ENCODE data around the gene TSPO2. TPM values are rescaled to one million over a fixed set of nuclear protein-coding genes. Genes with fewer than 3 reads are reported as not detected.

The TSPO2 gene
- polyA plus RNA-seq, 1 experiment, result not detected

GRCh38 chr6:41049955-41050354 is 7.7 kb downstream of the TSPO2 start:
- POLR2A ChIA-PET, result no interaction called here
- no peak for TF ChIP-seq CTCF (IDR thresholded peaks at IDR 0.05; ENCODE audit: insufficient read depth, low read depth, low read length)
- no peaks in the 10 kb centered on the region for H3K27me3 ChIP-seq (ENCODE audit: control insufficient read depth, insufficient read depth, low read length)
- CTCF ChIA-PET, result interaction anchor here (0.5 to 4.6 kb wide), 5 partner anchors 10 to 102 kb away, joined by 3 to 23 read pairs (median 5); partner anchors contain the start of gene UNC5CL
- no peak for DNase-seq (ENCODE audit: low read depth)
- H3K36me3 ChIP-seq (ENCODE audit: control insufficient read depth, insufficient read depth, low read length), result no peaks in the 10 kb centered on the region
- H3K4me3 ChIP-seq (ENCODE audit: low read depth, low read length), result no peak overlapping the region

GRCh38 chr6:41050536-41050935 is 8.3 kb downstream of the TSPO2 start:
- Histone ChIP-seq H3K27me3 (ENCODE audit: control insufficient read depth, insufficient read depth, low read length) (no peaks in the 10 kb centered on the region), H3K36me3 (ENCODE audit: control insufficient read depth, insufficient read depth, low read length) (no peaks in the 10 kb centered on the region), H3K4me3 (ENCODE audit: low read depth, low read length) (no peak overlapping the region)
- no peak for TF ChIP-seq CTCF (IDR thresholded peaks at IDR 0.05; ENCODE audit: insufficient read depth, low read depth, low read length)
- CTCF ChIA-PET, result interaction anchor here (4.6 kb wide), 1 partner anchor 11 kb away, joined by 23 read pairs; the partner anchor contains the start of gene UNC5CL
- POLR2A ChIA-PET, result no interaction called here
- no peak for DNase-seq (ENCODE audit: low read depth)

DNA sequence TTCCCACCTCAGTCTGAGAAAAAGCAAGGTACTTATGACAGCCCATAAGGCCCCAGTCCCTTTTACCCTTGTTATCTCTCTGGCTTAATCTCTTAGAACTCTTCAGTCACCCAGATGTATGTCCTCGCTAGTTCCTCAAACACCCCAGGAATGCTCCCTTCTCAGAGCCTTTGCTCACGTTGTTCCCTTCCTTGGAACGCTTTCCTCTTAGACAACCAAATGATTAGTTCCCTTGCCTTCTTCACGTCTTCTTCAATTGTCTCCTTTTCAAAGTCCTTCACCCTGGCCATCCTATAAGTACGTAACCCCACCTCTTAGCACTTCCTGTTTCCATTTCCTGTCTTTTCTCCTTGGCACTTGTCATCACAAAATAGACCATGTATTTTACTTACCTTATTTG is 9.6 kb downstream of the TSPO2 start:
- TF ChIP-seq CTCF (IDR thresholded peaks at IDR 0.05; ENCODE audit: insufficient read depth, low read depth, low read length), result no peak
- CTCF ChIA-PET, result interaction anchor here (6.1 kb wide), 1 partner anchor 12 kb away, joined by 32 read pairs; the partner anchor contains the start of gene UNC5CL
- H3K27me3 ChIP-seq (ENCODE audit: control insufficient read depth, insufficient read depth, low read length), result no peaks in the 10 kb centered on the region
- H3K36me3 ChIP-seq (ENCODE audit: control insufficient read depth, insufficient read depth, low read length), result no peaks in the 10 kb centered on the region
- no peak overlapping the region for H3K4me3 ChIP-seq (ENCODE audit: low read depth, low read length)
- POLR2A ChIA-PET, result no interaction called here
- no peak for DNase-seq (ENCODE audit: low read depth)

- Histone ChIP-seq H3K27me3 (ENCODE audit: control insufficient read depth, insufficient read depth, low read length) (no peaks in the 10 kb centered on the region), H3K36me3 (ENCODE audit: control insufficient read depth, insufficient read depth, low read length) (no peaks in the 10 kb centered on the region), H3K4me3 (ENCODE audit: low read depth, low read length) (no peak within 1 kb of the TSS)
- ChIA-PET CTCF (interaction anchor here (0.8 to 6.1 kb wide), 4 partner anchors 10 to 29 kb away, joined by 3 to 32 read pairs (median 4); partner anchors contain the start of genes TSPO2 and UNC5CL), POLR2A (no interaction called here)
- no peak for TF ChIP-seq CTCF (IDR thresholded peaks at IDR 0.05; ENCODE audit: insufficient read depth, low read depth, low read length)
- no peak for DNase-seq (ENCODE audit: low read depth)
These were observed 10.8 kb downstream of the TSPO2 start, which contains the start of gene APOBEC2 for GRCh38 chr6:41053041-41053440. APOBEC2 (plus strand) TSS chr6:41053202; CDS start chr6:41053348, 146 bp downstream.

GRCh38 chr6:41054511-41054910 is 12.2 kb downstream of the TSPO2 start:
- TF ChIP-seq CTCF (IDR thresholded peaks at IDR 0.05; ENCODE audit: insufficient read depth, low read depth, low read length), result no peak
- no peak for DNase-seq (ENCODE audit: low read depth)
- CTCF ChIA-PET, result interaction anchor here (0.9 to 6.1 kb wide), 5 partner anchors 12 to 26 kb away, joined by 4 to 32 read pairs (median 5); partner anchors contain the start of genes TSPO2 and UNC5CL
- Histone ChIP-seq H3K27me3 (ENCODE audit: control insufficient read depth, insufficient read depth, low read length) (no peaks in the 10 kb centered on the region), H3K36me3 (ENCODE audit: control insufficient read depth, insufficient read depth, low read length) (no peaks in the 10 kb centered on the region), H3K4me3 (ENCODE audit: low read depth, low read length) (no peak overlapping the region)
- POLR2A ChIA-PET, result no interaction called here
